ENCODE data around the gene CTBP2.

The CTBP2 gene

DNA sequence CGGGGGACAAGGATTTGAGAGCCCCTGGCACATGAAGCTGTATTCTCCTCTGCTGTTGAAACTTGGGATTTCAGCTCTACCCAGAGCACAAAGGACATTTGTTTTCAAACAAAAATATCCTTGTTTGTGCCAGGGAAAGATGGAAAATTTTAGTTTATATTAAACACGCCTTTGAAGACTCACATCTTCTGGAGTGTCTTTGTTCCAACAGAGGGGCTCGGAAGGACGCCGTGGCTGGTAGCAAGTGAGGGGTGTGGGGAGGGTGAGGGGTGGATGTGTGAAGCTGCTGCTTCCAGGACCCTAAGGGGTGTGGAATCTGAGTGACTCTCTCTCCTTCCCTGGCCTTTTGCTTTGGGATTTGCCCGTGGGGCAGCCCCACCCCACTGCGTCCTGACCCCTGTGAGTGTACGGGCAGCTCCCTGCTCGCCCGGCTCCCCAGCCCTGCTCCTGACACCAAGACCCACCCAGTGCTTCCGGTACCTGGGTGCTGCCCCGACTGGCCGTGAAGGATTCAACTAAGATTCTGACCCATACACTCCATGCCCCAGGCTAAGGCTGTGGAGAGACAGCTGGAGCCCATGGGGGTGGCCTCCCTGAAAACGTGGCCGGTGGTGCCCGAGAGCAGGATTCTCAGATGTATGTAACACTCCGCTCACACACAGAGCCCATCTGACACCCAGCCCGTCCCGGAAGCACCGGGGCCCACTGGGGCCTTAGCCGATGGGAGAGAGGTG, 158.9 kb downstream of the CTBP2 start:
- Histone ChIP-seq H3K27ac (peak overlapping the region; percentile 96 to 97), H3K4me3 (peak overlapping the region; percentile 57)
- TF ChIP-seq, protein P1, sequence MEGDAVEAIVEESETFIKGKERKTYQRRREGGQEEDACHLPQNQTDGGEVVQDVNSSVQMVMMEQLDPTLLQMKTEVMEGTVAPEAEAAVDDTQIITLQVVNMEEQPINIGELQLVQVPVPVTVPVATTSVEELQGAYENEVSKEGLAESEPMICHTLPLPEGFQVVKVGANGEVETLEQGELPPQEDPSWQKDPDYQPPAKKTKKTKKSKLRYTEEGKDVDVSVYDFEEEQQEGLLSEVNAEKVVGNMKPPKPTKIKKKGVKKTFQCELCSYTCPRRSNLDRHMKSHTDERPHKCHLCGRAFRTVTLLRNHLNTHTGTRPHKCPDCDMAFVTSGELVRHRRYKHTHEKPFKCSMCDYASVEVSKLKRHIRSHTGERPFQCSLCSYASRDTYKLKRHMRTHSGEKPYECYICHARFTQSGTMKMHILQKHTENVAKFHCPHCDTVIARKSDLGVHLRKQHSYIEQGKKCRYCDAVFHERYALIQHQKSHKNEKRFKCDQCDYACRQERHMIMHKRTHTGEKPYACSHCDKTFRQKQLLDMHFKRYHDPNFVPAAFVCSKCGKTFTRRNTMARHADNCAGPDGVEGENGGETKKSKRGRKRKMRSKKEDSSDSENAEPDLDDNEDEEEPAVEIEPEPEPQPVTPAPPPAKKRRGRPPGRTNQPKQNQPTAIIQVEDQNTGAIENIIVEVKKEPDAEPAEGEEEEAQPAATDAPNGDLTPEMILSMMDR (IDR thresholded peaks at IDR 0.05) = no peak
- DNase-seq (ENCODE audit: low spot score) = peak; percentile 72

DNA sequence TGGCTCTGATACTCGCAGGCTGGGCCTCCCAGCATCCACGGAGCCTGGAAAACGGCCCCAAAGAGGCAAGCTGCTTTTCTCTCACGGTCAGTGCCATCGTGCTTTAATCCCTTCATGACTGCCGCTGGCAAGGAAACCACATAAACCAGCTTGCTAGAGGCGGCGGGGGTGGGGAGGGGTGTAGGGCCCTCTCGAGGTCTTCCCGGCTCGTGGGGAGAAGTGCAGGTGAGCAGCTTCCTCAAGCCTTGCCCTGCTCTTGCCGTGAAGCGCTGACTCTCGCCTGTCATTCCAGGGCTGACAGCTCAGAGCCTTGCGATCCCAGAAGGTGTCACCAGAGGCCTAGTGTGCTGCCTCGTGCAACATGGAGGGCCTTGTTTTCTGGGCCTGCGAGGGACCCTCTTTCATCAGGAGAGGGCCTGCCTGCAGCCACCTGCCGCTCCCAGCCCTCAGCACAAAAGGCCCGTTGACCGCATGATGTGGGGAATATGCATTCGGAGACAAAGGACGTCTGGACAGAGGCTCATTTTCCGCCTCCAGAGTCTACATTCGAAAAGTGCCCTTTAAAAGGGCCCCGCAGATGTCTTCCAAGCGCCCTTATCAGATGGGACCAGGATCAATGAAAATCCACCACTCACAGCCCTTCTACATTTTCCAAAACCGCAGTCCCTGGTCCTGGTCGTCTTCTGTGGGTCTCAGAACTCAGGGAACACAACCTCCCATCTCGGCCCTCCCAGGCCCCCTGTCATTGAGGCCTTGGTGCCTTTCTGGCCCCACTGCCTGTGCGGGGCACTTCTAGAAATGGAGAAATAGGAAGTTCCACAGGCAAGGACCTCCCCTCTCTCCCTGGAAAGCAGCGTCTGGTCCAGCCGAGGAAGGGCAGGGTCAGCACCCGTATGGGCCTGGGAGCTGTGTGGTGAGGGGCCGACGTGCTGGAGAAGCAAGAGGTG, 159.7 kb downstream of the CTBP2 start:
- peak overlapping the region; percentile 96 to 97 for H3K27ac ChIP-seq
- peak overlapping the region; percentile 57 for H3K4me3 ChIP-seq
- TF ChIP-seq, protein P1 (IDR thresholded peaks at IDR 0.05) = no peak
- peak; percentile 77 for DNase-seq (ENCODE audit: low spot score)

DNA sequence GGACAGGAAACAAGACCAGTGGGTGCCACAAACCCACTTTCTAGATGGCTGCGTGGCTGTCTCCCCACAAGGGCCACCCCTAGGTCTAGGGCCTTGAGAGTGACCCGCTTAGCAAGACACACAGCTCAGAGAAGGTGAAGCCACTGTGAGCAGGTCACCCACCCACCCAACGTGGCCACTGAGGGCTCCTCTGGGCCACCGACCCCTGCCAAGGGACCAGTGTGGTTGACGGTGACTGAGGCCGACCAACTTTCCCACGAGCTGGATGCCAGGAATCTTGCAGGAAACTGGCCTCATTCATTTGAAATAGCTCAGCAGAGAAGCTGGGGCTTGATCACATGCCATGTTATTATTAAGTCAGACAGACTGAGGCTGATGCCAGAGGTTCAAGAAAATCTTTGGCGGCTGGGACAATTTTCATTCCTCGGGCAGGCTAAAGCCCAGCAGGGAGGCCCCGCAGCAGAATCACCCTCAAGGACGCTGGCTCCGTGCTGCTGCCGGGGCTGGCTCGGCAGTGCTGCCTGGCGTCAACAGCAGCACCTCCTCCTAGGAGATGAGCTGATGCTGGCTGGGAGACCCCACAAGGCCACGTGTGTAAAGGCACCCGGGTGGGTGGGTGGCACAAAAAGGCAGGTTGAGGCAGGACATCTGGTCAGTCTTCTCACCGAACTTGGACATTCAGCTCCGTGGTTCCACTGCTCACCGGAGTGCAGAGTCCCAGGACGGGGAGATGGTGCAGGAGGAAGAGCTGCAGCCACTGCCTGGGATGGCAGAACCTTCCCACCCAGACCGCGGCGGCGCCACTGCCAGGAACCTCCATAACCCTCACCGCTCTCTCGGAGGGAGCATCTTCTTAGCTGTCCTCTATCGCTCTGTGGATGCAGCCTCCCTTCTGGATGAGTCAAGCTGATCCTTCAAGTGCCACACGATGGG, 160.7 kb downstream of the CTBP2 start:
- Histone ChIP-seq H3K27ac (peak overlapping the region; percentile 96 to 97), H3K4me3 (peak overlapping the region; percentile 57)
- peak; percentile 93 for DNase-seq (ENCODE audit: low spot score)
- TF ChIP-seq, protein P1 (IDR thresholded peaks at IDR 0.05) = no peak

DNA sequence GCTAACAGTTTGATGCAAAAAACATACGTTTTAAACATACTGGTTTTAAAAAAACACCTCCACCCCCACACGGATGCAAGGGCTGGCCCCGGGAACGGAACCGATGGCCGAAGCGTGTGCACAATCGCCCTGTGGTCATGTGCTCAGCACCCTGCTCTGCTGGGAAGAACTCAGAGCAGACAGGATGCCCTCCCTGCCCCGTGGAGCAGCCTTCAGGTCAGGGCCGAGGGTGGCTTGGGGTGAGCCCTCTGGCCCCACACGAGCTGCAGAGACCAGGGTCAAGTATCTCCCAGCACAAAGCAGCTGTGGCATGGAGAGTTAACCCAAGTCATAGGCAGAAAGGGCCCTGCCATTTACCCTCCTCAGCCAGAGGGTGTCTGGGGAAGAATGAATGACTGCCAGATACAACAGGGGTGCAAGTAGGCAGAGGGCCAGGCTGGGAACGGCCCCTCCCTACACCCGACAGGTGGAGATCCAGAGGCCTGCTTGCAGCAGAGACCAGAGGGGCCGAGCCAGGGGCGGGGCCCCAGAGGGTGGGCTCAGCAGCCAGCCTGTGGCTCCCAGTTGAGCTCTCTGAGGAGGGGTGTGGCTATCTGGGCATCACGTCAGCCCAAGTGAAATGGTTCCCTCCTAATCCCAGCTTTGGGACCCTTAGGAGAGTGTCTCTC, 161.6 kb downstream of the CTBP2 start:
- TF ChIP-seq, protein P1 (IDR thresholded peaks at IDR 0.05) = no peak
- DNase-seq (ENCODE audit: low spot score) = peak; percentile 75
- peak overlapping the region; percentile 96 to 97 for H3K27ac ChIP-seq
- peak overlapping the region; percentile 57 for H3K4me3 ChIP-seq

DNA sequence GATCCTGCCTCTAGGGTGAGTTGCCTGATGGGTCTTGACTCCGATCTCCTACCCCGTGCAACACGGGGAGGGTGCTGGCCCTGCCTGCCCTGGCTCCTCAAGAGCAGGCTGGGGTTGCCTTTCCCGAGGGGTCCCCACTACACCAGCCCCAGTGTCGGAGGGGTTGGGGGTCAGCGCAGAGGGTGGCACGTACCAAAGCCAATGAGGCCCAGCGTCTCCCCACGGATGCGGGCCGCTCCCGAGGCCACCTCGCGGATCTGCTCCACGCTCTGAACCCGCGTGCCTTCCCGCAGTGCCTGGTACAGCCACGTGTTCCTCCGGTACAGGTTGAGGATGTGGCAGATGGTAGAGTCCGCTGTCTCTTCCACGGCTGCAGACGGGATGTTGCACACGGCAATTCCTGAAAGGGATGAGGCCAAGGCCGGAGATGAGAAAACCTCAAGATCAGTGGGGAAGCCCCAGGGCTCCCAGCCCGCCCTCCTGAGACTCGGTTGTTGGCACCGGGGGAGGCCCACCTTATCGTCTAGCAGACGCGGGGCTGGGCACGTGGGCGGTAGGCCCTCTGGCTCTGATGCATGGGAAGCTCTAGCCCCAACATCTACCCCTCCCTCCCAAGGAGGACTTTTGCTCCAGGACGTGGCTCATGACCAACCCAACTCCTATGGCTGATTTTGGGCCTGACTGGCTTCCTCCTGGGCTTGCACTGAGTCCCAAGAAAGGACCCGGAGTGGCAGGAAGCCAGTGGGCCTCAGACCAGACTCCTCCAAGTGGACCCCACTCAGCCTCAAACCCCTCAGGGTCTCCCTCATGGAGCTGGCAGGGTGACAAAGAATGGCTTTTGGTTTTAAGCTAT, 162.4 kb downstream of the CTBP2 start:
- DNase-seq (ENCODE audit: low spot score) = peak; percentile 75
- H3K27ac ChIP-seq = peak overlapping the region; percentile 96 to 97
- TF ChIP-seq, protein P1 (IDR thresholded peaks at IDR 0.05) = no peak
- no peak overlapping the region for H3K4me3 ChIP-seq

All from coronary artery (tissue), 2 donors.